Measurements from ENCODE around the gene TLR6. TPM values are rescaled to one million over a fixed set of nuclear protein-coding genes. Genes with fewer than 3 reads are reported as not detected.
A peak's percentile ranks its signal among the peaks of the same experiment; 100 is the strongest.

The TLR6 gene
- total and polyA plus RNA-seq, 2 experiments from 2014 or later = 0.24 to 1.1 TPM

- no peaks in the 10 kb centered on the region for H4K20me1 ChIP-seq (ENCODE audit: insufficient read depth, poor library complexity, severe bottlenecking)
- no peaks in the 10 kb centered on the region for H3K9me2 ChIP-seq (replicated peaks; ENCODE audit: insufficient read depth)
- H3K4me1 ChIP-seq (ENCODE audit: insufficient read depth) = no peaks in the 10 kb centered on the region
- DNase-seq (ENCODE audit: low spot score) = no peak
- no peak overlapping the region for H3K27ac ChIP-seq
- WGBS (ENCODE audit: low lambda C conversion rate, missing lambda C conversion rate) = 100% methylated on average over 2 of the region's 2 CpGs
- H3K4me3 ChIP-seq = no peak overlapping the region
- H3K79me2 ChIP-seq = no peaks in the 10 kb centered on the region
- TF ChIP-seq CTCF (IDR thresholded peaks at IDR 0.05; ENCODE audit: poor library complexity) = no peak
- TF ChIP-seq EZH2phosphoT487 (IDR thresholded peaks at IDR 0.05; ENCODE audit: low read depth, severe bottlenecking, unreplicated experiment) = no peak
- no peak for TF ChIP-seq EZH2 (IDR thresholded peaks at IDR 0.05; ENCODE audit: borderline replicate concordance)
- no peak overlapping the region for H3K4me2 ChIP-seq
- no peaks in the 10 kb centered on the region for H3K36me3 ChIP-seq (replicated peaks; ENCODE audit: insufficient read depth, low read depth)
- no peak overlapping the region for H2AFZ ChIP-seq
- no peaks in the 10 kb centered on the region for H3K27me3 ChIP-seq
- H3K9me3 ChIP-seq (ENCODE audit: low read depth) = no peaks in the 10 kb centered on the region
Measured at GRCh38 chr4:38775326-38775725, 81.3 kb downstream of the TLR6 start.

- H3K9me2 ChIP-seq (replicated peaks; ENCODE audit: insufficient read depth) = no peaks in the 10 kb centered on the region
- H3K27ac ChIP-seq = no peak overlapping the region
- H2AFZ ChIP-seq = no peak overlapping the region
- H3K4me3 ChIP-seq = no peak overlapping the region
- no peak overlapping the region for H3K4me2 ChIP-seq
- no peaks in the 10 kb centered on the region for H3K4me1 ChIP-seq (ENCODE audit: insufficient read depth)
- no peaks in the 10 kb centered on the region for H4K20me1 ChIP-seq (ENCODE audit: insufficient read depth, poor library complexity, severe bottlenecking)
- TF ChIP-seq CTCF (IDR thresholded peaks at IDR 0.05; ENCODE audit: poor library complexity) = no peak
- no peak for TF ChIP-seq EZH2 (IDR thresholded peaks at IDR 0.05; ENCODE audit: borderline replicate concordance)
- TF ChIP-seq EZH2phosphoT487 (IDR thresholded peaks at IDR 0.05; ENCODE audit: low read depth, severe bottlenecking, unreplicated experiment) = no peak
- no peaks in the 10 kb centered on the region for H3K9me3 ChIP-seq (ENCODE audit: low read depth)
- H3K79me2 ChIP-seq = no peaks in the 10 kb centered on the region
- no peaks in the 10 kb centered on the region for H3K36me3 ChIP-seq (replicated peaks; ENCODE audit: insufficient read depth, low read depth)
- H3K27me3 ChIP-seq = no peaks in the 10 kb centered on the region
- 81% methylated on average over 8 of the region's 8 CpGs for WGBS (ENCODE audit: low lambda C conversion rate, missing lambda C conversion rate)
- DNase-seq (ENCODE audit: low spot score) = no peak
Measured at GRCh38 chr4:38774181-38774955, 82.2 kb downstream of the TLR6 start.

MicroRNA genes within 50 kb of the gene (microRNA counts, 767-probe panel; counts per million panel counts)
- microRNA hsa-miR-574-3p (8,918 counts per million, percentile 67 among the panel's probes with 10 or more counts), microRNA hsa-miR-574-5p (8,648 counts per million, percentile 62 among the panel's probes with 10 or more counts)

Small RNA genes lying within 50 kb of the gene (microRNA-seq; reads per million reads assigned to microRNA genes)
- 3,169 reads per million, percentile 87 among the genes with 10 or more reads in this experiment for gene MIR574

Small RNA genes lying within 50 kb of the gene (small RNA-seq; reads per million reads assigned to genes)
- gene MIR574 = 18.2 reads per million, percentile 96 among the genes with 10 or more reads in this experiment

Other genes with a start within 250 kb of the TLR6 start
- 77.3 and 81.1 TPM in 2 replicates for gene KLF3, start 192.6 kb downstream of the TLR6 start, total RNA-seq
- 68.4 and 74.2 TPM in 2 replicates for gene KLF3, start 192.6 kb downstream of the TLR6 start, polyA plus RNA-seq
- gene TLR10, start 73.8 kb downstream of the TLR6 start, total RNA-seq = not detected in 2 replicates
- gene TLR10, start 73.8 kb downstream of the TLR6 start, polyA plus RNA-seq = not detected in 2 replicates
- 2.7 and 4.2 TPM in 2 replicates for gene TLR1, start 52.0 kb downstream of the TLR6 start, total RNA-seq
- 0.36 and 1.0 TPM in 2 replicates for gene TLR1, start 52.0 kb downstream of the TLR6 start, polyA plus RNA-seq
- 127 and 140 TPM in 2 replicates for gene FAM114A1, start 11.0 kb upstream of the TLR6 start, total RNA-seq
- 110 and 113 TPM in 2 replicates for gene FAM114A1, start 11.0 kb upstream of the TLR6 start, polyA plus RNA-seq
- gene TMEM156, start 175.6 kb upstream of the TLR6 start, total RNA-seq = 1.3 TPM in 1 of 2 replicates, not detected in the other
- not detected in 2 replicates for gene TMEM156, start 175.6 kb upstream of the TLR6 start, polyA plus RNA-seq
- 51.6 and 58.3 TPM in 2 replicates for gene KLHL5, start 205.4 kb upstream of the TLR6 start, total RNA-seq
- gene KLHL5, start 205.4 kb upstream of the TLR6 start, polyA plus RNA-seq = 28.1 and 30.2 TPM in 2 replicates